ENCODE measurements around the gene SIGLEC9. TPM values are rescaled to one million over a fixed set of nuclear protein-coding genes. Genes with fewer than 3 reads are reported as not detected.
"Not testable (repeated sequence)": the region's sequence is repeated elsewhere in the genome, so short reads cannot be mapped to it uniquely, and the experiment has no call there.

Gene SIGLEC9
- total RNA-seq, 2 donors from 2014 or later, result 0.74 to 1.6 TPM

GRCh38 chr19:51166846-51167490, 42.3 kb downstream of the SIGLEC9 start:
- Mint-ChIP-seq H3K27ac (peak overlapping the region; percentile 27), H3K4me1 (ENCODE audit: low read depth) (peaks cover 23% of the 10 kb centered on the region), H3K27me3 (ENCODE audit: low read depth) (peaks cover 10% of the 10 kb centered on the region), H3K4me3 (peak overlapping the region; percentile 47 to 49), H3K36me3 (ENCODE audit: insufficient read depth in 2 of 2) (no peaks in the 10 kb centered on the region), H3K9me3 (no peaks in the 10 kb centered on the region)
- peak; percentile 27 to 39 for DNase-seq
- ATAC-seq (replicated peaks in 1 of 2), result peak; percentile 61 to 90

GRCh38 chr19:51168564-51169282, 44.0 kb downstream of the SIGLEC9 start:
- H3K27ac Mint-ChIP-seq, result no peak overlapping the region
- no peak for ATAC-seq (replicated peaks in 1 of 2)

DNA sequence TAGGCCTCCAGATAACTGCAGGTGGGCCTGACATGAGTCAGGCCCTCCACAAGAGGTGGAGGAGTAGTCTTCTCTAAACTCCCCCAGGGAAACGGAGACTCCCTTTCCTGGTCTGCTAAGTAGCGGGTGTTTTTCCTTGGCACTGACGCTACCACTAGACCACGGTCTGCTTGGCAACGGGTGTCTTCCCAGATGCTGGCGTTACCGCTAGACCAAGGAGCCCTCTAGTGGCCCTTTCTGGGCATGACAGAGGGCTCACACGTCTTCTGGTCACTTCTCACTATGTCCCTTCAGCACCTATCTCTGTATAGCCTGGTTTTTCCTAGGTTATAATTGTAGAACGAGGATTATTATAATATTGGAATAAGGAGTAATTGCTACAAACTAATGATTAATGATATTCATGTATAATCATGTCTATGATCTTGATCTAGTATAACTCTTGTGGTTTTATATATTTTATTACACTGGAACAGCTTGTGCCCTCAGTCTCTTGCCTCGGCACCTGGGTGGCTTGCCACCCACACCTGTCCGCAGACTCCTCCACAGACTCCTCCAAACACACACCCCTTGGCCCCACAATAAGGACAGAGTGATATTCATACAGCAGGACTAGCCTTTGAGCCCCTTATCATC, 44.7 kb downstream of the SIGLEC9 start:
- not testable (repeated sequence) for H3K36me3 Mint-ChIP-seq (ENCODE audit: insufficient read depth in 2 of 2); ATAC-seq (replicated peaks in 1 of 2); H3K27ac Mint-ChIP-seq; H3K9me3 Mint-ChIP-seq; H3K4me3 Mint-ChIP-seq
- Mint-ChIP-seq H3K27me3 (ENCODE audit: low read depth) (peaks cover 10% of the 10 kb centered on the region), H3K4me1 (ENCODE audit: low read depth) (peaks cover 23% of the 10 kb centered on the region)
- peak; percentile 62 to 75 for DNase-seq

More at GRCh38 chr19:51168564-51169282, 44.0 kb downstream of the SIGLEC9 start:
- Mint-ChIP-seq H3K9me3 (no peaks in the 10 kb centered on the region), H3K36me3 (ENCODE audit: insufficient read depth in 2 of 2) (no peaks in the 10 kb centered on the region), H3K27me3 (ENCODE audit: low read depth) (peaks cover 10% of the 10 kb centered on the region), H3K4me1 (ENCODE audit: low read depth) (peaks cover 23% of the 10 kb centered on the region), H3K4me3 (no peak overlapping the region)
- DNase-seq, result no peak

- DNase-seq (no peak), ATAC-seq (replicated peaks in 1 of 2) (no peak)
- H3K4me3 Mint-ChIP-seq, result no peak overlapping the region
- no peaks in the 10 kb centered on the region for H3K36me3 Mint-ChIP-seq (ENCODE audit: insufficient read depth in 2 of 2)
- H3K9me3 Mint-ChIP-seq, result no peaks in the 10 kb centered on the region
- peaks cover 19% of the 10 kb centered on the region for H3K4me1 Mint-ChIP-seq (ENCODE audit: low read depth)
- H3K27ac Mint-ChIP-seq, result no peak overlapping the region
- H3K27me3 Mint-ChIP-seq (ENCODE audit: low read depth), result peaks cover 10% of the 10 kb centered on the region
Observed at GRCh38 chr19:51172223-51172622, 47.5 kb downstream of the SIGLEC9 start.

DNA sequence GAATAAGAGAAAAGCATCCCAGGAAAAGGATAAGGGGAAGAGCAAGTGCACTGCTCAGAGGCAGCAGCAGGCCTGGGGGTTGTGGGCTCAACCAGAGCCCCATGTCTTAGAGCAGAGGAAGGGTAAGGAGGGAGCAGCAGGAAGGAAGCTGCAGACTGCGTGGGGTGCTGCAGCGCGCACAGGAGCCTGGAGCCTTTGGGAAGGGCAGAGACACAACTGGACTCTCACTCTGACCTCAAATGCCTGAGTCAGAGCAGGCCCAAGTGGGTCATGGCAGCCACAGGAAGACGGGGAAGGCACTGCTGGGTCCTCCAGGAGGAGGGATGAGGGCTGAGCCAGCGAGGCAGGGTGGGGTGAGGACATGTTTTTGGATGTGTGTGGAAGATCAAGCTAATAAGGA, 49.0 kb downstream of the SIGLEC9 start:
- ATAC-seq (replicated peaks in 1 of 2) (no peak), DNase-seq (no peak)
- Mint-ChIP-seq H3K9me3 (no peaks in the 10 kb centered on the region), H3K4me1 (ENCODE audit: low read depth) (peaks cover 4% of the 10 kb centered on the region), H3K27ac (no peak overlapping the region), H3K4me3 (no peak overlapping the region), H3K36me3 (ENCODE audit: insufficient read depth in 2 of 2) (no peaks in the 10 kb centered on the region), H3K27me3 (ENCODE audit: low read depth) (peaks cover 2% of the 10 kb centered on the region)

- peaks cover 11% of the 10 kb centered on the region for H3K27me3 Mint-ChIP-seq (ENCODE audit: low read depth)
- no peak for ATAC-seq (replicated peaks in 1 of 2)
- H3K4me3 Mint-ChIP-seq, result no peak overlapping the region
Observed at GRCh38 chr19:51179256-51179655, 54.5 kb downstream of the SIGLEC9 start.

More at GRCh38 chr19:51179256-51179655, 54.5 kb downstream of the SIGLEC9 start:
- H3K27ac Mint-ChIP-seq, result no peak overlapping the region
- no peak for DNase-seq
- no peaks in the 10 kb centered on the region for H3K9me3 Mint-ChIP-seq
- H3K4me1 Mint-ChIP-seq (ENCODE audit: low read depth), result no peaks in the 10 kb centered on the region
- no peaks in the 10 kb centered on the region for H3K36me3 Mint-ChIP-seq (ENCODE audit: insufficient read depth in 2 of 2)

Other genes starting within 250 kb of the SIGLEC9 start
- gene KLK4, start 213.5 kb upstream of the SIGLEC9 start, total RNA-seq, result not detected
- gene KLK5, start 171.9 kb upstream of the SIGLEC9 start, total RNA-seq, result not detected
- gene KLK6, start 155.3 kb upstream of the SIGLEC9 start, total RNA-seq, result not detected
- not detected for gene KLK7, start 141.0 kb upstream of the SIGLEC9 start, total RNA-seq
- not detected for gene KLK8, start 123.3 kb upstream of the SIGLEC9 start, total RNA-seq
- not detected for gene KLK10, start 105.2 kb upstream of the SIGLEC9 start, total RNA-seq
- gene KLK11, start 98.3 kb upstream of the SIGLEC9 start, total RNA-seq, result not detected
- gene KLK12, start 89.9 kb upstream of the SIGLEC9 start, total RNA-seq, result not detected
- not detected for gene KLK13, start 59.8 kb upstream of the SIGLEC9 start, total RNA-seq
- gene KLK14, start 42.0 kb upstream of the SIGLEC9 start, total RNA-seq, result 1 to 10 TPM in 1 of 2 donors, under 1 TPM in 1; 0.69 to 1.2 TPM
- 10 to 100 TPM; 10.7 to 11.9 TPM for gene CTU1, start 16.5 kb upstream of the SIGLEC9 start, total RNA-seq
- gene SIGLEC7, start 17.4 kb downstream of the SIGLEC9 start, total RNA-seq, result not detected
- gene CD33, start 100.2 kb downstream of the SIGLEC9 start, total RNA-seq, result 1 to 10 TPM; 1.7 to 2.6 TPM
- not detected for gene SIGLECL1, start 126.2 kb downstream of the SIGLEC9 start, total RNA-seq
- gene IGLON5, start 186.7 kb downstream of the SIGLEC9 start, total RNA-seq, result 1 to 10 TPM in 1 of 2 donors, under 1 TPM in 1; 0.67 to 1.1 TPM
- gene VSIG10L, start 217.2 kb downstream of the SIGLEC9 start, total RNA-seq, result 1 to 10 TPM; 6.4 to 7.6 TPM
- gene ETFB, start 241.5 kb downstream of the SIGLEC9 start, total RNA-seq, result 100 to 1,000 TPM; 156 to 160 TPM
- gene CLDND2, start 244.1 kb downstream of the SIGLEC9 start, total RNA-seq, result 10 to 100 TPM; 14.0 to 14.9 TPM
- 100 to 1,000 TPM; 190 to 261 TPM for gene NKG7, start 247.7 kb downstream of the SIGLEC9 start, total RNA-seq

Measured in activated T-cell treated with anti-CD3 and anti-CD28 coated beads, Interleukin-2, amount 50 U/mL, for 72 hours (primary cell).